GM18873 (cell line): ENCODE measurements around the gene PIGN.
"Not testable (repeated sequence)": the region's sequence is repeated elsewhere in the genome, so short reads cannot be mapped to it uniquely, and the experiment has no call there.

Experiments used
- ATAC-seq: cut with Tn5 transposase; IDR thresholded peaks from one replicate; pipeline ENCODE4 v1.9.1; 2021; ENCODE audit warnings: mild to moderate bottlenecking, moderate library complexity, moderate number of reproducible peaks; ENCODE audit not compliant: unreplicated experiment, low FRiP score

PIGN gene

DNA sequence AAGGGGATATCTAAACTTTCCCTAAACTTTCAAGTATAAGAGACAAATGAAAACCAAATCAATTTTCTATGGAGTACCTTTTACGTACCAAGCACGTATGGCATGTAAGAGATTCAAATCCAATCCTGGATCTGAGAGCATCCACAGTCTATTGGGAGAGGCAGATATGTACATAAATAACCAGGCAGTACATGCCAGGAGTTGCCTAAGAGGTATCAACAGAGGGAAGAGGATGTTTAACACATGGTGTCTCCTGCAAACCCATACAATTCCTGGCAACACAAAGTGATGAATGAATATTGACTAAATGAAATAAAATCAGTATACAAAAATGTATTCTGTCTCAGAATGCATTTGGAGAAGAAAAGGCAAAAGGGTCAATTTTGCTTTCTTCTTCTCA lies 116.6 kb downstream of the PIGN start:
- no peak for ATAC-seq

DNA sequence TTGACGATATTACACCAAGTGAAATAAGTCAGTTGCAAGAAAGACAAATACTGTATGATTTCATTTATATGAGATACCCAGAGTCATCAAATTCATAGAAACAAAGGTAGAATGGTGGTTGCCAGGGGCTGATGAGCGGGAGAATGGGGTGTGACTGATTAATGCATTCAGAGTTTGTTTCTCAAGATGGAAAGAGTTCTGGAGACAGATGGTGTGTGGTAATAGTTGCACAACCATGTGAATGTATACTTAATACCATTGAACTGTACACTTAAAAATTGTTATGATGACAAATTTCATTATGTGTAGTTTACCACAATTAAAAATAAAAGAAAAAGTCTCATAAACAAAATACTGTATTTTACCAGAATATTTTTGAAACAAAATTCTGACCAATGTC lies 117.3 kb downstream of the PIGN start:
- no peak for ATAC-seq

DNA sequence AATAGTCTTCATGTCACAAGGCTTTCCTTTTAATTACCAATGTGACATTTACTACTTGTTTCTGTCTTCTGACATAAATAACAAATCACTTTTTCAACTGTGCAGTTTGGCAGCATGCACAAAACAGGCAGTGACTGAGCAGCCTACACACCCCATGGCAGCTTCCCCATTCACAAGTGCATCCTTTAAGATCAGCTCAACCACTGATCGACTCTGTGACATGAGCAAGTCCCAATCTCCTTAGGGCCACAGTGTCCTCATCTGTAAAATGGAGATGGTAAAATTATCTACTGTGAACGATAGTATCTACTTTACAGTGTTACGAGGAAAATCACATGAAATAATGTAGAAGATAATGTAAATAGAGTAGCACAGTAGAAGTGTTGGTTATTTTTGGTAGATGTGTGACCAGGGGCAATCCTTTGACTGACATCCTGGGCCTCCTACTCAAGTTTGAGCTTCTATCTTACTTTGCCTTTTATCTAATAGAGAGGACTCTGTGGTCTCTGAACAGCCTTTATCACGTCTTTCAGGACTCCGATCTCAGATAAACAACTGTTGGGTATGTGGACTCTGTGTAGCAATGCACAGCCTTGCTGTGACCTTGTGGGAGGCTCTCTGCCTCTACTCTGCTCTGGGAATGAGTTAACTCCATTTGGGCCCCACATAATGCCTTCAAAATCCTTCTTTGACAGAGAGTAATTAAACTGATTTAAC lies 120.6 kb downstream of the PIGN start:
- ATAC-seq, result no peak

DNA sequence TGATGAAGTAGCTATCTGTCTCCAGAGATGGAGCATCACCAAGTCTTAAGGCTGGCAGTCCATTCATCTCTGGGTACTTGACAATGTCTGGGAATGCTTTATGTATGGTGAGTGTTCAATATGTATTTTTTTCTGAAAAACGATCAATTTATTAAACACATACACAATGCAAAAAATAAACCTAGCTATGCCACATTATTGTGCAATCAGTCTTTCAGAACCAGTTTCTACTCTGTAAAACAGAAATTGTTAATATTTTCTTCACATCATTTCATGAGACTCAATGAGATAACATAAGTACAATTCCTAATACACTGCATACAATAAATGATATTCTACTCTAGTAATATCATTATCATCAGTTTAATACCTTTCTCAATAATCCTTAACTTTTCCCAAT lies 122.5 kb downstream of the PIGN start:
- ATAC-seq, result no peak

DNA sequence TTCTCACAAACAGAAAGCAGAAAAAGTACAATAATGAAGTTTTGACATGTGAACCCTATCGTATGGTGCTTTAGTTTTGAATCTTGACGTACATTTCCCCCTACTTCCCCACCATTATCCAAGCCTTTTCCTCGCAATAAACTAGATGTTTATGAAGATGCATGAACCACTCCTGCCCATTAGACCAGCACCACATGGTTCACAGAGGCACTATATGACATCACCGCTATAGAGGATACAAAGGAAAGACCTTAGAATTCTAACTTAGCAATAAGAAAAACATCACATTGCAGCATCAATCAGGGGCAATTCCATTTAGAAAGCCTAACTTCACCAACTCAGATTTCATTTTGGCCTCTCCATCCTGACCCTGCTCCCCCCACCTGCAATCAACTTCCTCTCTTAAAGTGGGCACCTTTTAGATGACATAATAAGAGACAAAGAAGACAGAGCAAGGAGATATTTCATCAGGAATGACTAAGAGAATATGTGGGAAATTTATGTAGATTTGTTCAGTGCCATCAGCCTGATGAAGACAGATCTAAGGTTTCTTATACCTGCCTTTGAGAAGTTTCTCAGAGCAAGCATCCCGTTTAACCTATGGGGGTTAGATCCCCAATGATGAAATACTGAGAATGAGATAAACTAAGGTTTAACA lies 124.9 kb downstream of the PIGN start:
- no peak for ATAC-seq

DNA sequence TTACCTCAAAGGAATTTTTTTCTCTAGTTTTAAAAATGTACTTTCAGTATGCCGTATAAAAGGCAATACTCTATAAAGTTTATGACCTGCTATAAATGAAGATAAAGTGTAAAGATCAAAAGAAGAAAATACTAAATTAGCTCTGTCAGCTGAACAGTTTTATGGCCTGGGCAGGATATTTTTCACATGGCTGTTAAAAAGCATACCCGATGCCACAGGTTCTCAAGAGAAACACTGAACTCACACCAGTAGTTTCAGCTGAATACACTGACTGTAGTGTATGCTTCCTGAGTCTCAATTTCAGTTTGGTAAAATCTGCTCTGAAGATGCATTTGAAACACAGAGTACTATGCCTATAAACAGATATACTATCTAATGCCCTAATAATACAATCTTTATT lies 126.0 kb downstream of the PIGN start:
- ATAC-seq, result no peak

DNA sequence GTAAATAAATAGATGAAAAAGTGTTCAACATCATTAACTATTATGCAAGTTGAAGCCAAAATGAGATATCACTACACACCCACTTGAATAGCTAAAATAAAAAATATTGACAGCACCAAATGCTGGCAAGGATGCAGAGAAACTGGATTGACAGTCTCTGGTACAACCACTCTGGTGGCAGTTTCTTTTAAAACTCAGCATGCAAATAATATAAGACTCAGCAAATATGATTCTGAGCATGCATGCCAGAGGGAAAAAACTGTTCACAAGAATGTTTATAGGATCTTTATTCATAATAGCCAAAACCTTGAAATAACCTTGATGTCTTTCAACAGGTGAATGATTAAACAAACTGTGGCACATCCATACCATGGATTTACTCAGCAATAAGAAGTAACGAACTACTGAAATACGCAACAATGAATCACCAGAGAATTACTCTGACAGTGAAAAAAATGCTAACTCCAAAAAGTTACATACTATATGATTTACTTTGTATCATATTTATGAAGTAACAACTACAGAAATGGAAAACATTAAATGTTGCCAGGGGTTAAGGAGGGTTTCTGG lies 131.8 kb downstream of the PIGN start:
- ATAC-seq, result no peak

DNA sequence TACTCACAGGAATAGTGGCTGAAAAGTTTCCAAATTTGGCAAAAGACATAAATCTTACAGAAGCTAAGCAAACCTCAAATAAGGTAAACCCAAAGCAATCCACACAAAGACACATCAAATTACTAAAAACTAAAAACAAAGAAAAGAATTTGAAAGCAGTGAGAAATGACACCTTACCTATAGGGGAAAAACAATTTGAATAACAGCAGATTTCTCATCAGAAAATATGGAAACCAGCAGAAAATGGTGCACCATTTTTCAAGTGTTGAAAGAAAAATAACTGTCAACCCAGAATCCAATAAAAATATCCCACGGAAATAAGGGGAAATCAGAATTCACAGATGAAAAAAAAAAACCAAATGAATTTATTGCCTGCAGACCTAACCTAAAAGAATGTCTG lies 138.6 kb downstream of the PIGN start:
- ATAC-seq, result no peak

DNA sequence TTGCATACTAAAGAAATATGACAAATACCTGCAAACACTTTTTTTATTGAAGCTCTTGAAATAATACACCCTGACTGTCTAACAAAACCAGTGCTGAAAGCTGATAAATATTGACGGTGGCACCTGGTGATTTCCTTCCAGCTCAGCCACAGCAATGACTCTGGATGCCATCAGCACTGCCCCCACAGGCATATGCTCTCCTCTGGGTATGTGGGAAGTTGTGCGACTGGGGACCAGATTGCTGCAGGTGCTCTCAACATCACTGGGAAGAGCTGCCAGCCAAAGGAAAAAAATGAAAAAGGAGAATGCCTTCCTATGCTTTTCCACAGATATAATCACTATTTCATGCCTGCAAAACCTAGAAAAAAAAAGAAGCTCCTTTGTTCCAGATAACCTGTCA lies 141.5 kb downstream of the PIGN start:
- no peak for ATAC-seq

DNA sequence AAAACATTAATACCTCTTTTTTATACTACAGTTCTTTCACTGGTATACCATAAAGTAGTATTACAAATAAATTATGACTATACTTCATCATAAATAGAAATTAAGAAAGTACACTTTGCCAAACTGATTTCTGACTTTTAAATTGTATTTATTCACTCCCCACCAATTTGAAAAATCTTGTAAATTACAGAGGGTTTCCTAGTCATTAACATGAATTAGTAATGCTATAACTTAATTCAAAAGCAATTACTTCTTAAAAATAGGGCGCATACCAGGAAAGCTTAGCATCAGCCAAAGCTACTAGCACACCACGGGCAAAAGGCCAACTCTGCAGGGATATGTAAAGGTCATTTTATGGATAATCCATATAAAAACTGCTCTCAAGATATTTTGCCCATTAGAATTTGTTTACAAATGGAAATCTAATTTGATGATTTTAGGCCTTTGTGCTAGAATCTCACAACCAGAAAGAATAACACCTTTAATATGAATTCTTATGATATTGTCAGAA lies 142.3 kb downstream of the PIGN start:
- ATAC-seq, result no peak

DNA sequence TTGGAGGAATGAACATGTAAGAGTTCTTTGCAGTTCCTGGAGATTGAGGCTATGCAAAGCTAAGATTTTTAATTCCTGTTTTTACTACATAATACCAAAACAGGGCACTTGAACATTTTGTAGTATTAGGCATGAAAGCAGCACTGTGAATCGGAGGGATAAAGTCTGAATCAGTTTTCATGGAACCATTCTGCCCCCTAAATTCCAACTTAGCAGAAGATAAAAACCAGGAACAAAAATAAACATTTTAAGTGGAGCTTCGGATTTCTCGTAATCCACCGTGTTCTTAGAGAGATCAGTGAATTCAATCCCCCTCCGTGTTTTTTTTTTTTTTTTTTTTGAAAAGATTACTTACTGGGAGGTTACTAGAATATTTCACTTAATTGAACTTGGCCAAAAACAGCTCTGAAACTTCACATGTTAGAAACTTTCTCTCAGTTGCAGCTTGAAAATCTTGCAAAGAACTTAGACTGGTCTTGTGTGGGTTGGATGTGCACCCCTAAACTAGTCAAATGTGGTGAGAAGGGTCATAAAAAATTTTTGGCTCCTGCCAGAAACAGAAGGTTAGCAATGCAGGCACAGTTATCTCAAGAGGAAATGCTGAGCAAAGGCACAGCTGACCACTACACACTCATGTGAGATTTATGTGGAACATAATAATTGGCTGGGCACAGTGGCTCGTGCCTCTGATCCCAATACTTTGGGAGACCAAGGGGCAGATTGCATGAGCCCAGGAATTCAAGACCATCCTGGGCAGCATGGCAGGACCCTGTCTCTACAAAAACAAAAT lies 148.7 kb downstream of the PIGN start:
- ATAC-seq, result no peak

DNA sequence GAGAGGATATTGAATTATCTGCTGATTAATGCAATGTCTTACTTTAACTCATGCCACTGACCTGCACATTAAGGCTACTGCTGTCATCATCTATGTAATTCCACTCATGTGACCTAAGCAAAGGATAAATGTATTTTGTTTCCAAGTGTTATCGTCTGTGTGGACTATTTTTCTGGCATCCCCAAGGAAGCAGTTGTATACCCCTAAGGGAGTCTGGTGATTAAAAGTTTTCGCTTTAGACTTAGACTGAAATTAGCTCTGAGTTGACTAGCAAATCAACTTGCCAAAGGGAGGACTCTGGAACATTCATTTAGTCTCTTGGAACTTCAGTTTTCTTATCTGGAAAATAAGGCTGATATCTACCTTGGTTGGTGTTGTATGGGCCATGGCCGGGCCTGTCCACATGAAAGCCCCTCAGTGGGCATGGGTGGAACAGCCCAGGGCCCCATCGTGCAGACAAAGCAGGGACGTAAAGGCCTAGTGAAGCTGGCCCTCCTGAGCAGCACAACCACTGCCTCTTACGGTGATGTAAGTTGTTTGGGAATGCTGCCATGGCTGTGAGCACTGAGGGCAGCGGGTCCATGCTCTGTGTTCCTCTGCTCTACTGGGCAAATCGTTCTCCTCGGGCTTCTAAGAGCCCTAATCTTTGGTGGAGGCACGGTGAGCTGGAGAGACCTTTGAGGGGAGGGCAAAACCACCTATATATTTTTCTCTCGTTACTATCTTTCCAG lies 149.7 kb downstream of the PIGN start:
- no peak for ATAC-seq

DNA sequence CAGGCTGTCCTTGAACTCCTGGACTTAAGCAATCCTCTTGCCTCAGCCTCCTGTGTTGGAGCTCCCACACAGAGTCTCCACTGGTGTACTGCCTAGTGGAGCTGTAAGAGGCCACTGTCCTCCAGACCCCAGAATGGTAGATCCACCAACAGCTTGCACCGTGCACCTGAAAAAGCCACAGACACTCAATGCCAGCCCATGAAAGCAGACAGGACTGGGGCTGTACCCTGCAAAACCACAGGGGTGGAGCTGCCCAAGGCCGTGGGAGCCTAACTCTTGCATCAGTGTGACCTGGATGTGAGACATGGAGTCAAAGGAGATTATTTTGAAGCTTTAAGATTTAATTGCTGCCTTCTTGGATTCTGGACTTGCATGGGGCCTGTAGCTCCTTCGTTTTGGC lies 152.6 kb downstream of the PIGN start:
- ATAC-seq, result not testable (repeated sequence)

DNA sequence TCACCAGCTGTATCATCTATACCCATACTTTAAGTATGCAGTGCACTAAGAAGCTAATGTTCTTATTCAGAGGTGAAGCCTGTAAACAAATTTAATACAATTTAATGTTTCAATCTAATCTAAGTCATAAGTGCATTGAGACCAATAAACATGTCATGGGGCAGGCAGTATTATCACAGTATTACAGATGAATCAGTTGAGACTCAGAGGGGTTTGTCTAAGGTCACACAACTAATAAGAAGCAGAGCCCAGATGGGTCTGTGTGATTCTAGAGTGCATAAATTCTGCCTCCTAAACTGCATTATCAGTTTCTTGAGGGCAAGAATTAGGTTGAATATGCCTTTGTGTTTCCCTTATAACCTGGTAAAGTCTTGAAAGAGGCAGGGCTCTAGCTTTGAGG lies 153.1 kb downstream of the PIGN start:
- no peak for ATAC-seq

DNA sequence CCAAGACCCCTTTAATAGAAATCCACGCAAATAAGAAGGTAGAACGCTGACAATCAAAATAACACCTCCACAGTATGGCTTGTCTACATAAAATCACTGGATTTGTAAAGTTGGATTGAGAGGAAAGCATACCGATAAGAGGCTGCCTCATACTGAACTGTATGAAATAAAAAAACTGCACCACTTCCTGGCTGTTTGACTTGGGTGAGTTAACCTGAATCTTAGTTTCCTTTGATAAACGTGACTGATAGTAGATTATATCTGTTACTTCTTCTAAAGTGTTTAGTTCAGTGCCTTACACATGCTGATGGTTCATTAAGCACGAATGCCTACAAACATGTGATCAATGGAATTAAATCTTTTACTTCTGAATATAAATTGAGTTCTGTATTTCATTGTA lies 153.6 kb downstream of the PIGN start:
- ATAC-seq, result no peak

DNA sequence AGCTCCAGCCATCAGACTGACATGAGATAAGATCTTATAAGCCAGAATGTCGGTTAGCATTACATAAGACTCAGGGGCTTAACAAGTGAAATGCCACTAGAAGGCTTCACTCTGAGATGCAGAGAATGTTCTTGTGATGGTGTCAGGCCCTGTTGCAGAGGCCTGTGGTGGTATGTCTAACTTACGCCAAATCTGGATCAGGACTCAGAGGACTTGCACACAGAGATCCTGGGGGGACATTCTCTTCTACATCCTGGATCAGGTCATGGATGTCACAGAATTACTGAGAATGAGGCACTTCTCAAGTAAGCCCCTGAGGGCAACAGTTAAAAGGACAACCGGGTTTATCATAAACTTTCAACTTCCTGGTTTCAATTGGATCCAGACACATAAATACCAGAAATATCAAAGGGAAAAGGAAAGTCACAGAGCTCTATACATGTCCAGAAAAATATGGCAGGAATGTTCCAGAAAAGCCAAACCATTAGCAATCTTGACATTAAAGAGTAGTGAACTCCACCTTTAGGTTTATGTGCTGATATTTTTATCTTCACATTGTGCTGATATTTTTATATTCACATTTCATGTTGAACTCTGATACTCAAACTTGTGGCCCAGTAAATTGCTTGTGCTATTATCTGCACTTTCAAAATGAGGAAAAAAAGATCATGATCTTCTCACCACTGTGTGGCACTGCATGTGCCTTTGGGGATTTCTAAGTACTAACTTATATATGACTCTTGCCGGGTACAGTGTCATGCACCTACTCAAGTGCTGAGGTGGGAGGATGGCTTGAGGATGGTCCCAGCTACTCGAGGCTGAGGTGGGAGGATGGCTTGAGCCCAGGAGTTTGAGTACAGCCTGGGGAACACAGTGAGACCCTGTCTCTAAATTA lies 156.5 kb downstream of the PIGN start:
- no peak for ATAC-seq

DNA sequence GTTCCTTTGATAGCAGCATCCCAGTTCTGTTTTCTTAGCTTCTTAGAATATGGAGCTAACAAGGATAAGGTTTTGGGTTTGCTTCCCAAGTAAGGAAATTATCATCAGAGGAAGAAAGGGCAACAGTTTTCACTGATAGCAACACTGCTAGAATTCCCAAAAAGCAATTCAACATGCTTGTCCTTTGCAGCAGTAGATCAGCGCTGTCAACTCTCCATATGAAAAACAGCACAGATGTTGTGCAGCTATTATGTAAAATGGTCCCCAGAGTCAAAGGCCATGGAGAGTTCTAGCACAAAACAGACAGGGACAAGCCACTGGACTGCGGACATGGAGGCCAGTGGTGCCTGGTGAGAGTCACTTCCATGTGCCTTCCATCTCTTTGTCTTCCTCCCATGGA lies 158.1 kb downstream of the PIGN start:
- ATAC-seq, result no peak

DNA sequence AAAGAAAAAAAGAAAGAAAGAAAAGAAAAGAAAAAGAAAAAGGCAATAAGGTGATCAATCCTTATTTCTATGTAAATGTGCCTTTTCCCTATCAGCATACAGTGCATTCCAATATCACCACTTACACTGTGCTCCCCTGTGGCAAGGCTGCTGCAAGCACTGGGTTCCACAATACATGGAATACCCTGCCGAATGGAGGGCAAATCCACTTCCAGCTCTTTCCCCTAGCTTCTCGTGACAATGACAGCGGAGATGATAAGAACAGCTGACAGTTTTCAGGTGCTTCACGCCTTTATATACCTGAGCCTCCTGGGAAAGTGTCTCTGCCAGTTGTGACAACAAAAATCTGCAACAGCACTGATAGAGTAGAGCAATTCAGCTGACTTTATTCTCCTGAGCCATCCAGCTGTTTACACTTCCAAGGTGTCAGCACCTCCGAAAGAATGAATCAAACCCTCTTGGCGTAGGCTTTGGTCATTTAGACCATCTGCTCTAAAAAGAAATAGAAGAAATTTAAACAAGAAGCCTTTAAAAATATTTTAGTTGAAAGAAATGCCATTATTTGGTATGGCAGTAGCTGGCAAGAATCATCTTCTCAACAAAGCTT lies 158.8 kb downstream of the PIGN start:
- no peak for ATAC-seq

DNA sequence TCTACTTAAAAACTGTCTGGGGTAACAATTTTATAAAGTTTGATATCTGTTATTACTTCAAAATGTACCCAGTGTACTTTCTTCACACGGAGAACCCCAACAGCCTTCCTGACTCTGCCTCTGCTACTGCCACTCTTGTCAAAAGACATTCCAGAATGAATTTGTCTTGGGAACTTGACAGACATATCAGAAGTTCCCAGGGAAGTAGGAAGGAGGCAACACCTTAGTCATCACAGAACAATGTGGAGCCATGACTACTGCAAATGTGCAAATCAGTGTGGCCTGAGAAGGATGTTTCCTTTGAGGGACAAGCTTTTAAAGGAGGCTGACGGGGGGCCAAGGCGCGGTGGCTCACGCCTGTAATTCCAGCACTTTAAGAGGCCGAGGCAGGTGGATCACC lies 160.3 kb downstream of the PIGN start:
- no peak for ATAC-seq
